Hepatocyte (in vitro differentiated cells): ENCODE results near the gene XRCC4. TPM values are rescaled to one million over a fixed set of nuclear protein-coding genes. Genes with fewer than 3 reads are reported as not detected.

Experiments used
- DNase-seq: peaks from one replicate; pipeline ENCODE4 v3.0.0-alpha.2; 2016; ENCODE audit warnings: low spot score
- H2AFZ ChIP-seq: fragments of 200-600 bp; sonication (generic); 2 replicates; pipeline ENCODE4 v1.6.0; 2016; ENCODE audit warnings: antibody characterized with exemption, mild to moderate bottlenecking
- H3K27ac ChIP-seq: fragments of 200-600 bp; sonication (generic); 2 replicates; pipeline ENCODE4 v1.5.1; 2016; ENCODE audit warnings: mild to moderate bottlenecking
- H3K27me3 ChIP-seq: fragments of 200-600 bp; sonication (generic); 2 replicates; pipeline ENCODE4 v1.6.1; 2016
- H3K36me3 ChIP-seq: fragments of 200-600 bp; sonication (generic); replicated peaks from 2 replicates; pipeline ENCODE4 v1.5.1; 2016; ENCODE audit warnings: low read depth; ENCODE audit not compliant: insufficient read depth
- H3K4me1 ChIP-seq: fragments of 200-600 bp; sonication (generic); 2 replicates; pipeline ENCODE4 v1.5.1; 2016; ENCODE audit warnings: mild to moderate bottlenecking, moderate library complexity; ENCODE audit not compliant: insufficient read depth
- H3K4me2 ChIP-seq: fragments of 200-600 bp; sonication (generic); 2 replicates; pipeline ENCODE4 v1.6.0; 2016
- H3K4me3 ChIP-seq: fragments of 200-600 bp; sonication (generic); 2 replicates; pipeline ENCODE4 v1.5.1; 2016; ENCODE audit warnings: mild to moderate bottlenecking
- H3K79me2 ChIP-seq: fragments of 200-600 bp; sonication (generic); 2 replicates; pipeline ENCODE4 v1.6.0; 2017; ENCODE audit warnings: mild to moderate bottlenecking
- H3K9me2 ChIP-seq: fragments of 200-600 bp; sonication (generic); replicated peaks from 2 replicates; pipeline ENCODE4 v1.6.0; 2017; ENCODE audit warnings: mild to moderate bottlenecking; ENCODE audit not compliant: insufficient read depth
- H3K9me3 ChIP-seq: fragments of 200-600 bp; sonication (generic); 2 replicates; pipeline ENCODE4 v1.5.1; 2016; ENCODE audit warnings: low read depth, mild to moderate bottlenecking
- H4K20me1 ChIP-seq: fragments of 200-600 bp; sonication (generic); 2 replicates; pipeline ENCODE4 v1.6.0; 2016; ENCODE audit warnings: mild to moderate bottlenecking; ENCODE audit not compliant: insufficient read depth, poor library complexity, severe bottlenecking
- EZH2 ChIP-seq: fragments of 200-600 bp; sonication (generic); IDR thresholded peaks from 2 replicates; pipeline ENCODE4 v1.6.1; 2016; ENCODE audit warnings: antibody characterized with exemption, mild to moderate bottlenecking, borderline replicate concordance
- EZH2phosphoT487 ChIP-seq: fragments of 200-600 bp; sonication (generic); IDR thresholded peaks from one replicate; pipeline ENCODE4 v1.6.1; 2018; ENCODE audit warnings: antibody characterized with exemption, mild to moderate bottlenecking, low read depth, moderate library complexity; ENCODE audit not compliant: unreplicated experiment, severe bottlenecking
- WGBS: methylation state at CpG from one replicate; pipeline ENCODE4 v1.1.6; 2016; ENCODE audit warnings: low lambda C conversion rate; ENCODE audit errors: missing lambda C conversion rate; 5-methylcytosine and 5-hydroxymethylcytosine counted together
- polyA plus RNA-seq: library from polyadenylated mRNA; unstranded; fragments of >200 nt; fragmentation: Nextera tagmentation; extraction: Ambion mirVana; gene quantifications from 2 replicates; pipeline ENCODE4 v1.2.1, GENCODE V29; 2016
- total RNA-seq: library from RNA; depleted of rRNA; stranded (reverse); fragments of >200 nt; gene quantifications from 2 replicates; pipeline ENCODE4 v1.2.3, GENCODE V29; 2014
- TF ChIP-seq, protein P1 (sequence below): fragments of 200-600 bp; sonication (generic); IDR thresholded peaks from 2 replicates; pipeline ENCODE4 v1.5.1; 2016; ENCODE audit warnings: antibody characterized with exemption, mild to moderate bottlenecking; ENCODE audit not compliant: poor library complexity

The XRCC4 gene
- total and polyA plus RNA-seq, 2 experiments from 2014 or later: 12.7 to 21.5 TPM

DNA sequence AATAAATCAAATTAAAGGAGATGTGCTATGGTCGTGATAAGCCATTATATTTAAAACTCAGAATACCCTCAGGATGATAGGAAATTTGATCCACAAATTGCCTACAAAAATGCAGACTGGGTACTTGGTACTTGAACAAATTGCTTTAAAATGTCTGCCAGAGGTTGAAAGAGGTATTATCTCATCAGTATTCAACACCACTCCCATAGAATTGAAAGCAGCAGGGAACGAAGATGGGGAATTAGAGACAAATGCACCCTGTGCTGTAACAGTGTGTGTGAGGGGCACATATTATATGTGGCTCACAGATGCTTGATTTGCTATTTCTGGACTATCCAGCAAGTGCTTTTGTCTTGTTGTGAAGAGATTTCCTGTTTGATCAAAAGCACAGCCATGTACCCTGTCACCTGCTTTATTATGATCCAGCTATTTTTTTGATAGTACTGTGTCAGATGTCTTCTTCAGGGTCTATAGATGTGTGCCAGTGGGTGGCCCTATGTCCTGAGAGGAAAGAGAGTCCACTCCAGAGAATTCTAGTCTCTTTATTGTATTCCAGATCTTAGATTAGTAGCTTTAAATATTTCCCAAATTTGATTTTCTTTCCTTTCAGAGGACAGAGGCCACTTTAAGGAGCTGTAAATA is 120.1 kb downstream of the XRCC4 start:
- Histone ChIP-seq H3K4me1 (no peaks in the 10 kb centered on the region), H3K9me2 (no peaks in the 10 kb centered on the region), H3K36me3 (no peaks in the 10 kb centered on the region), H3K27me3 (no peaks in the 10 kb centered on the region), H3K4me3 (no peak overlapping the region), H2AFZ (no peak overlapping the region), H4K20me1 (no peaks in the 10 kb centered on the region), H3K27ac (no peak overlapping the region), H3K79me2 (no peaks in the 10 kb centered on the region), H3K9me3 (no peaks in the 10 kb centered on the region), H3K4me2 (no peak overlapping the region)
- 60% methylated on average over 2 of the region's 2 CpGs for WGBS
- no peak for DNase-seq
- TF ChIP-seq, protein P1, sequence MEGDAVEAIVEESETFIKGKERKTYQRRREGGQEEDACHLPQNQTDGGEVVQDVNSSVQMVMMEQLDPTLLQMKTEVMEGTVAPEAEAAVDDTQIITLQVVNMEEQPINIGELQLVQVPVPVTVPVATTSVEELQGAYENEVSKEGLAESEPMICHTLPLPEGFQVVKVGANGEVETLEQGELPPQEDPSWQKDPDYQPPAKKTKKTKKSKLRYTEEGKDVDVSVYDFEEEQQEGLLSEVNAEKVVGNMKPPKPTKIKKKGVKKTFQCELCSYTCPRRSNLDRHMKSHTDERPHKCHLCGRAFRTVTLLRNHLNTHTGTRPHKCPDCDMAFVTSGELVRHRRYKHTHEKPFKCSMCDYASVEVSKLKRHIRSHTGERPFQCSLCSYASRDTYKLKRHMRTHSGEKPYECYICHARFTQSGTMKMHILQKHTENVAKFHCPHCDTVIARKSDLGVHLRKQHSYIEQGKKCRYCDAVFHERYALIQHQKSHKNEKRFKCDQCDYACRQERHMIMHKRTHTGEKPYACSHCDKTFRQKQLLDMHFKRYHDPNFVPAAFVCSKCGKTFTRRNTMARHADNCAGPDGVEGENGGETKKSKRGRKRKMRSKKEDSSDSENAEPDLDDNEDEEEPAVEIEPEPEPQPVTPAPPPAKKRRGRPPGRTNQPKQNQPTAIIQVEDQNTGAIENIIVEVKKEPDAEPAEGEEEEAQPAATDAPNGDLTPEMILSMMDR: no peak
- TF ChIP-seq EZH2 (no peak), EZH2phosphoT487 (no peak)

DNA sequence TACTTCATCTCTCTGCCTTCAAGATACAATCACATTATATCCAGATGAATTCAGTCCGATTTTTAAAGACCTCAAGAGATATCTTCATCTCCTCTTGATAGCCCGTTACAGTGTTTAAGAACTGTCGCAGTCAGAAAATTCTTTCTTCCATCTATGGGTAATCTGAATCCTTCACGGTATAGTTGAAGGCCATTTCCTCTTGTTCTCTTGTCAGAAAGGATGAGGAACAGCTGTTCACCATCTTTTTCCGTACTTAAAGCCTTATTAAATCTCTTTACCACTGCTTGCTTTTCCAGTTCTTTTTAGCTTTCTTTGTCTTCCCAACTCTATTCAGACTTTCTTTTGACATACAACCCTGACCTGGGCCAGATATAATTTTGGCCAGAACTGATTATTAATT is 121.8 kb downstream of the XRCC4 start:
- H4K20me1 ChIP-seq: no peaks in the 10 kb centered on the region
- H3K9me3 ChIP-seq: no peaks in the 10 kb centered on the region
- no peaks in the 10 kb centered on the region for H3K36me3 ChIP-seq
- no peaks in the 10 kb centered on the region for H3K27me3 ChIP-seq
- no peaks in the 10 kb centered on the region for H3K79me2 ChIP-seq
- no peak overlapping the region for H3K27ac ChIP-seq
- 49% methylated on average over 5 of the region's 5 CpGs for WGBS
- no peaks in the 10 kb centered on the region for H3K9me2 ChIP-seq
- H3K4me3 ChIP-seq: no peak overlapping the region
- H3K4me1 ChIP-seq: no peaks in the 10 kb centered on the region
- DNase-seq: no peak
- H3K4me2 ChIP-seq: no peak overlapping the region
- no peak for TF ChIP-seq EZH2phosphoT487
- TF ChIP-seq, protein P1: no peak
- no peak for TF ChIP-seq EZH2
- H2AFZ ChIP-seq: no peak overlapping the region

DNA sequence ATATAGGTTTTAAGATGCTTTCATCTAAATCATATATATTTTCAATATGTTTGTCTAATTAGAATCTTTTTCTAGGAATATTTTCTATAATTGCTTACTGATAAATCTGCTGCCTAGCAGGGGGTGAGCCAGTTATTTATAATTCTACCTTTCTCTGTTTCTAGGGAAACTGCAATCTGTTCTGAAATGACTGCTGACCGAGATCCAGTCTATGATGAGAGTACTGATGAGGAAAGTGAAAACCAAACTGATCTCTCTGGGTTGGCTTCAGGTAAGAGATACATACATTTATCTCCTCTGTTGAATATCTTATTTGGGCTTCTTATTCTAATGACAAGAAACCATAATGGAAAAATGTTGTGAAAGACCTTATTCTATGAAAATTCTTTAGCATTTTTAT is 127.3 kb downstream of the XRCC4 start:
- no peak for DNase-seq
- Histone ChIP-seq H3K27me3 (no peaks in the 10 kb centered on the region), H3K4me1 (no peaks in the 10 kb centered on the region), H4K20me1 (no peaks in the 10 kb centered on the region), H3K79me2 (no peaks in the 10 kb centered on the region), H3K27ac (no peak overlapping the region), H2AFZ (no peak overlapping the region), H3K9me3 (no peaks in the 10 kb centered on the region), H3K4me2 (no peak overlapping the region), H3K36me3 (no peaks in the 10 kb centered on the region), H3K9me2 (no peaks in the 10 kb centered on the region), H3K4me3 (no peak overlapping the region)
- WGBS: 79% methylated on average over 1 of the region's 1 CpG
- TF ChIP-seq, protein P1: no peak
- TF ChIP-seq EZH2phosphoT487: no peak
- no peak for TF ChIP-seq EZH2
